Posterior vena cava (tissue), 2 donors: ENCODE results near the gene STAM2. TPM values are rescaled to one million over a fixed set of nuclear protein-coding genes. Genes with fewer than 3 reads are reported as not detected.
"Not testable (repeated sequence)": the region's sequence is repeated elsewhere in the genome, so short reads cannot be mapped to it uniquely, and the experiment has no call there.

Experiments used
- DNase-seq: peaks from one replicate; pipeline ENCODE4 v3.0.0-alpha.2; 2020; ENCODE audit warnings: low spot score
- intact Hi-C, 2 donors: fragments of 100-400 bp; cut with DNase I; formaldehyde crosslinking; loops; one replicate each; pipeline versions ENCODE4 v1.14.1 to v1.14.2; 2022 to 2023
- total RNA-seq, 2 donors: library from RNA; stranded (reverse); fragmentation: NEBNext Ultra II Directional; extraction: Animal tissue kit (Norgen Biotek cat#: 25700); gene quantifications; one replicate each; pipeline ENCODE4 v1.2.1, GENCODE V29; 2021
- donor health status: DM: yes; HTN: yes; CAD: no.
- donor health status: DM: yes; HTN: yes; CAD: no.

The STAM2 gene
- total RNA-seq, 2 donors from 2014 or later, result 40.9 to 50.8 TPM

DNA sequence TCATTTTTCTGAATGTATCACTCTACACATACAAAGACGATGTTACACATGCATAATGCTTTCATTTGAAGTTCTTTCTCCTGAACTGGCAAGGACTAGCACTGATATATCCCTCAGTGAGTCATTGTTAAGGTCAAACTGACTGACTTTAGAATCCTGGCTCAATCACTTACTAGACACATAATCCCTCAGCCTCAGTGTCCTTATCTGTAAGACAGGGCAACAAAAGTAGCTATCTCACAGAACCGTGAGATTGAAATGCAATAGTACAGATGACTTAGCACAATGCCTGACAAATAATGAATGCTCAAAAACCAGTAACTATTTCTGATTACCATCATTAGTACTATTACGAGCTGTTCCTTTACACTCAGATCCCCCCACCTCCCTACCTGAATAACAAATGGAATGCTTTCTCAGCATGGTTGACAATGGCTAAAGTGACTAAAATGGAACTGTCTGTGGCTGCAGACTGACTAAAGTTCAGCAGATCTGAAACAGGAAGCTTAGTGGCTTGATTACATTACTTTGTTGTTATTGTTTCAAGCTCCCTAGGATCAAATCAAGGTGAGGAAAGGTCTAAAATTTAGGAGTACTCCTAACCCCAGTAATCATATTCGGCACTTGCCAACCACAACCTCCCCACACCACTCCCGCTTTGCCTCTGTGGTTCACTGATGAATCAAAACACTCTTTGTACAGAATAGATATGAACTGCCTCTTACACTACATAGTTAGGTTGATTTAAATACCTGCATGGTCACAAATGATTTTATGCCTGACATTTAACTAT is 40.9 kb downstream of the STAM2 start:
- DNase-seq, result no peak
- intact Hi-C loops, result no loop called here

DNA sequence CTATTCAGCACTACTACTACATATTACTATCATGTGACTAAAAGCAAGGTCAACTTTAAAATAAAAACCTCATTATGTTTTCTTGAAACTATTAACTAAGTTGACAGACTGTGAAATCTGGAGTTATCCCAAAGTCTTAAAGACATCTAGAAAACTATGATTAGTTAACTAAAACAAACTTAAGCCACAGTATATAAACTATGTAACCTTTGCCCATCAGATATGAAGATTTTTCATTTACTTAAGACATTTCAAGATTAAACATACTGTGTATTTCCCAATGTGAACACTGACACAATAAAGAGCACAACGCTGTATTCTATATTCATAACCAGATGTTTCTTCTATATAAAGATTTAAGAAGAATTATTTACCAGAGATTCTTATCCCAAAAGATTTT is 43.3 kb downstream of the STAM2 start:
- DNase-seq, result no peak
- intact Hi-C loops, result no loop called here

DNA sequence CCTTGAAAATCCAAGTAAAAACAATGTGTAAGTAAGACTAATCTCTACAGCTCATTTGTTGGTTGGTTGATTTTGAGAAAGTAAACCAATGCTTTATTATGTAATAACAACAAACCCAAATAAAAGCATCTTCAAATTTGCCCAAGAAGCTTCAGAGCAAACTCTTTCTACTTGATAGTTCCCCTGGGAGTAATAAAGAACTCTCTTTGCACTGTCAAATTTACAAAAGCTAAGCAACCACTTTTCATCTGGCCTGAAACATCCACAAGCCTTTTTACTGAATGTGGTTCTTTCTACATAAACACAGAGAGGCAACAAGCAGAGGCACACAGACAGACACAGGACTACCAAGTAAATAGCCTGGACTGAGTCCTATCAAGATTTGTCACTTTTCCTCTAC is 47.9 kb downstream of the STAM2 start:
- intact Hi-C loops, result loop anchor here in 1 of 2 donors (10.0 kb wide), 1 partner anchor 83 kb away; no protein-coding TSS in a partner anchor
- DNase-seq, result no peak

DNA sequence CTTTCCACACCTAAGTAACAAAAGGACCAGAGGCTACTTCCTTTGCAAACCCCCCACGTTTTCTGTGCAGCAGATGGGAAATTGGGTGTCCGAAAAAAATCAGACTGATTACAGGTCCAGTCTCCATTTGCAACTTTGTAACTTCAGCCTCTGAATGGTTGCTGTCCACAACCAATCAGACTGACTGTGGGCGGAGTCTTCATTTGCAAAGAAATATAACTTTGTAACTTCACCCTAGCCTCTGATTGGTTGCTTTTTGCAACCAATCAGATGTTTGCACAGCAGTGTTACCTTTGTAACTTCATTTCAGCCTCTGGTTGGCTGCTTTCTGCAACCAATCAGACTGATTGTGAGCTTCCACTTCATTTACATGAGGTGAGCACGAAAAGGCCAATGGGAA is 48.9 kb downstream of the STAM2 start:
- no peak for DNase-seq
- intact Hi-C loops, result loop anchor here in 1 of 2 donors (10.0 kb wide), 1 partner anchor 82 kb away; no protein-coding TSS in a partner anchor

DNA sequence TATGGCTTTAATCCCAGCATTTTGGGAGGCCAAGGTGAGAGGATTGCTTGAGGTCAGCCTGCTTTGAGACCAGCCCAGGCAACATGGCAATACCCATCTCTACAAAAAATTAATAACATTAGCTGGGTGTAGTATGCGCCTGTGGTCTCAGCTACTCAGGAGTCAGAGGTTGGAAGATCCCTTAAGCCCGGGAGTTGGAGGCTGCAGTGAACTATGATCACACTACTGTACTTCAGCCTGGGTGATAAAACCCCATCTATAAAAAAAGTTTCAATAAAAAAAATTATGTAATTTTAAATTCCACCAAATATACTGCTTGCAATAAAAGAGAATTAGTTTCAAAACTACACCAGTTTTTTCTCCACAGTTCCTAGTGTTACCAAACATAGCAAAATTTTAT is 53.4 kb downstream of the STAM2 start:
- DNase-seq, result no peak
- intact Hi-C loops, result loop anchor here in 1 of 2 donors (10.0 kb wide), 1 partner anchor 77 kb away; no protein-coding TSS in a partner anchor

DNA sequence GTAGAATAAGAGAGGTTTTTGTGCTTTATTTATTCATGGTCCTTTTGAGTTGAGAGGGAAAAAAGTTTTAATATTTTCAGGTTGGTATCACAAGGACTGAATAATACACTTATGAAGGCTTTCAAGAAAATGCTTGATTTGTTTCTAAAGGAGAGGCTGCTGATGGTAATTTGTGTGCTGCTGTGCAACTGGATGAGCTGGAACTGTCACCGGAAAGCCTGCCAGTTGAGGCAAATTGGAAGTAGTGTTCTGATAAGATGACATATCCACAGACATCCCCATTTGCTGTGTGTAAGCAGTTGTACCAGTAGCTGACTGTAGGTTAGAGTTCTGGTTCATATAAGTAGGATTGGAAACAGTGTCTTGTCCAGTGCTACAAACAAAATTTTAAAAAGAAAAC is 55.1 kb downstream of the STAM2 start:
- intact Hi-C loops, result loop anchor here in 1 of 2 donors (10.0 kb wide), 1 partner anchor 76 kb away; no protein-coding TSS in a partner anchor
- no peak for DNase-seq

DNA sequence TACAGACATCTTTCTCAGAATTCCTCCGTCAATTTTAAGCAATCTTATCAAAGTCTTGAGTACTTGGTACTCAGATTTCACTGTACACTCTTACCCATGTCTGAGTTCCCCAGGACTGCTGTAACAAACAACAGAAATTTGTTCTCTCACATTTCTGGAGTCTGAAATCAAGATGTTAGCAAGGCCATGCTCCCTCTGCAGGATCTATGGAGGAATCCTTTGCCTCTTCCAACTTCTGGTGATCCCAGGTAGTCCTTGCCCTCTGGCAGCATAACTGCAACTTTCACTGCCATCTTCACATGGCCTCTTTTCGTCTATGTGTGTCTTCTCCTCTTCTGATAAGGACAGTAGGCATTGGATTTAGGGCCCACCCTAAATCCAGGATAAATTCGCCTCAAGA is 59.6 kb downstream of the STAM2 start:
- intact Hi-C loops, result no loop called here
- DNase-seq, result no peak

DNA sequence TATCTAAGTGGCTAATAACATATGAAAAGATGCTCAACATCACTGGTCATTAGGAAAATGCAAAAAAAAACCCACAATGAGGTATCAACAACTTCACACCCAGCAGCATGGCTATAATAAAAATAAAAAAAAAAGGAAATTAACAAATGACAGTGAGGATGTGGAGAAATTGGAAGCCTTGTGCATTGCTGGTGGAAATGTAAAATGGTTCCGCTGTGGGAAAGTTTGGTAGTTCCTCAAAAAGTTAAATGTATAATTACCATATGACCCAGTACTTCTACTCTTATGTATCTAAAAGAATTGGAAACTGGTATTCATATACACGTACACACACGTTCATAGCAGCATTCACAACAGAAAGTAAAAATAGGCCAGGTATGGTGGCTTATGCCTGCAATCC is 61.2 kb downstream of the STAM2 start:
- DNase-seq, result no peak
- intact Hi-C loops, result no loop called here

DNA sequence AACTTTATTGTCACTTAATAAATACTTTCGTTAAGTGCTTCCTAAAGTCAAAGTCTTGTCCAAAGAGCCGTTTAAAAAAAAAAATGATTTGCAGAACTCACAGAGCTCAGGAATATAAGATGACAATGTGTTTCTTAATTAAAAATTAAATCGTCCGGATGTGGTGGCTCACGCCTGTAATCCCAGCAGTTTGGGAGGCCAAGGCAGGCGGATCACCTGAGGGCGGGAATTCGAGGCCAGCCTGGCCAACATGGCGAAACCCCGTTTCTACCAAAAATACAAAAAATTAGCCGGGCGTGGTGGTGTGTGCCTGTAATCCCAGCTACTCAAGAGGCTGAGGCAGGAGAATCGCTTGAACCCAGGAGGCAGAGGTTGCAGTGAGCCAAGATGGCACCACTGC is 68.4 kb downstream of the STAM2 start:
- intact Hi-C loops, result not testable (repeated sequence)

DNA sequence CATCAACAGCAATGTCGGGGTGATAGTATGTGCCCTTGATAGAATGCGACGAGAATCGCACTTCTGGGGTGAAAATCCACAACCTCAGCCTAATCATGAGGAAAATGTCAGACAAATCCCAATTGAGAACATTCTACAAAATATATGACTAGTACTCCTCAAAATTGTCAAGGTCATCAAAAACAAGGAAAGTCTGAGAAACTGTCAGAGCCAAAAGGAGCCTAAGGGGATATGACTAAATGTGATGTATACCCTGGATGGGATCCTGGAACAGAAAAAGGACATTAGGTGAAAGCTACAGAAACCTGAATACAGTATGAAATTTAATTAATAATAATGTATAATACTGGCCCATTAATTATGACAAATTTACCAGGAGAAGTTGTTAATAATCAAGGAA is 69.1 kb downstream of the STAM2 start:
- no peak for DNase-seq
- intact Hi-C loops, result no loop called here

More for the DNA sequence above, 68.4 kb downstream of the STAM2 start:
- DNase-seq, result not testable (repeated sequence)

DNA sequence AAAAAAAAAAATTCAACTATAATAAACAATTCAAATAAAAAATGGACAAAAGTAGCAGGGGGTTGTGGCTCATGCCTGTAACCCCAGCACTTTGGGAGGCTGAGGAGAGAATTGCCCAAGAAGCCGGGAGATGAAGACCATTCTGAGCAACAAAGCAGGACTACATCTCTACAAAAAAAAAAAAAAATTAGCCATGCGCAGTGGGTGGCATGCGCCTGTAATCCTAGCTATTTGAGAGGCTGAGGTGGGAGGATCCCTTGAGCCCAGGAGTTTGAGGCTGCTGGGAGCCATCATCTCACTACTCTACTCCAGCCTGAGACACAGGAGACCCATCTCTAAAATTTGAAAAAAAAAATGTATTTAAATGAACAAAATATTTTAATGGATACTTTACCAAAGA is 72.3 kb downstream of the STAM2 start:
- intact Hi-C loops, result no loop called here
- DNase-seq, result no peak

DNA sequence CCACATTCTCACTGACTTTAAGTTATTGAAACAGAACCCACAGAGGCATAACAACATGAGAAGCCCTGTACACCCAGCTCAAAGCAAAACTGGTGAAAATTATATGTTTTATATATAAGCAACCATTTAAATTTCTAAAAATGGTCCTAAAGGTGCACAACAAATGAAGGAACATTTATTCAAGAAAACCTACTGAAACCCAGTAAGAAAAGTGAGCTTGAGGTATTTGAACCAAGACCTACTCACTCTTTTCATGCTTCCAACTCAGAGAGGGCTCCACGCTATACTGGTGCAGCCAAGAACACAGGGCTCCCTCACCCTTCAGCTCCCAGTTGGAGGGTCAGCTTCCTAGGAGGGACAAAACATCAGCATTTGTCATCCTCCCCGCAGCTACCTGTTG is 74.6 kb downstream of the STAM2 start:
- intact Hi-C loops, result no loop called here
- DNase-seq, result no peak

DNA sequence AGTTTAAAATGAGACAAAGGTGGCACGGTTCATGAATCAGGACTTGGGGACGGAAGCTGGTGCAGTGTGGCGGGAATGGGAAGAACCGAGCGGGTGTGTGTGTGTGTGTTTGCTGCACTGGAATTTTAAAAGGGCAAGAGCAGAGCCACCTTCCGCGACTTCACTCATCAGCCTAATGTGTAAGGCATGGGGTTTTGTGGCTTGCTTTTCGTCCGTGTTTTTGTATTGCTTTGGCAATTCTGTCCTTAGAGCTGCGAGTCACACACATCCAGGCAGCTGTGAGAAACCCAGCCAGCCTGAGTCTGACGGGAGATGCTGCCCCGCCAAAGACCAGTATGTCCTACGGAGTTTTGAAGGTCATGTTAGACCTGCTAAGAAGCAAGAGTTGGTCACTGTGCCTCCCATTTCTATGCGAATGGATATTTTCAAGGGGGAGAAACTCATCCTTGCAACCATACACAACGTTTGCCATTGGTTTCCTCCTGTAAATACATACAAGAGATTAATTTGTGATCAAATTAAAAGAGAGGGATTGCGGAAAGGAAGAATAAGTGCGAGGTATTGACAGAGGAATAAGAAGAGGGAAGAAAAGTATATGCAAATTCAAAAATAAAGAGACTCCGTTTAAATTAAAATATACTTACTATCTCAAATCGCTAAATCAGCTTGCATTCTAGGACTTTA is 76.1 kb downstream of the STAM2 start:
- no peak for DNase-seq
- intact Hi-C loops, result no loop called here

DNA sequence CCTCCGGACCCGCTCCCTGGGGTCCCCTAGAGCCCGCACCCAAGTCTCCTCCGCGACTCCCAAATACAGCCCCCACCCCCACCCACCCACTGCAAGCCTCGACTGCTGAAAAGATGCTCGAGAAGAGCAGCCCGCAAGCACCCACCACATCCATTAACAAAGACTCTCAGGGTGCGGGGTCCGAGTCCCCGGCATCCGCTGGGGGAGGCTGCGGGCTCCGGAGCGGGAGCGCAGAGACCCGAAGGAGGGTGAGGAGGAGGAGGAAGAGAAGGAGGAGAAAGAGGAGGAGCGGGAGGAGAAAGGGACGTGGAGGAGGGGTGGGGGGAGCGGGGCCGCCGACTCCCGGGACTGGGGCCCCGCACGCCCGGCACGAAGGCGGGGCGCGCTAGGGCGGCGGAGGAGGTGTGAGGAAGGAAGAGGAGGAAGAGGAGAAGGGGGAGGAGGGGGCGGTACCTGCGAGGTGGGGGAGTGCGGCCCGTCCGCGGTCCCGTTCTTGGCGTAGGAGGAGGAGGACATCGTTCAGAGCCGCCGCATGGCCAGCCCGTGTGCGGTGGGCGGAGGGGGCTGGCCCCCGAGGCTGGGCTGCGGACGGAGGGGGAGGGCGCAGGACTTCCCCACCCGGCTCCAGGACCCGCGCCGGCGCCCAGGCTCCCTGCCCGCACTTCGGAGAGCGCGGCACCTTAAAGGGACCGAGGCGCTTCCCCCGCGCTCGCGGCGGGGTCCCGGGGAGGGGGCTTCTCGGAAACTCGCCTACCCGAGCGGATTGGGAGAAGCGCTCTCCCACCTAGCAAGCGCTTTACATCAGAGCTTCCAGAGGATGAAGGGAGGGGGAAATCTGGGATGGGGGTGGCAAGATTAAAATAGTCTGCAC is 76.8 kb downstream of the STAM2 start, which contains the start of gene CACNB4:
TSS of gene CACNB4 (minus strand) at position 549 of the 871 bp plus-strand sequence.
- no peak for DNase-seq
- intact Hi-C loops, result no loop called here

DNA sequence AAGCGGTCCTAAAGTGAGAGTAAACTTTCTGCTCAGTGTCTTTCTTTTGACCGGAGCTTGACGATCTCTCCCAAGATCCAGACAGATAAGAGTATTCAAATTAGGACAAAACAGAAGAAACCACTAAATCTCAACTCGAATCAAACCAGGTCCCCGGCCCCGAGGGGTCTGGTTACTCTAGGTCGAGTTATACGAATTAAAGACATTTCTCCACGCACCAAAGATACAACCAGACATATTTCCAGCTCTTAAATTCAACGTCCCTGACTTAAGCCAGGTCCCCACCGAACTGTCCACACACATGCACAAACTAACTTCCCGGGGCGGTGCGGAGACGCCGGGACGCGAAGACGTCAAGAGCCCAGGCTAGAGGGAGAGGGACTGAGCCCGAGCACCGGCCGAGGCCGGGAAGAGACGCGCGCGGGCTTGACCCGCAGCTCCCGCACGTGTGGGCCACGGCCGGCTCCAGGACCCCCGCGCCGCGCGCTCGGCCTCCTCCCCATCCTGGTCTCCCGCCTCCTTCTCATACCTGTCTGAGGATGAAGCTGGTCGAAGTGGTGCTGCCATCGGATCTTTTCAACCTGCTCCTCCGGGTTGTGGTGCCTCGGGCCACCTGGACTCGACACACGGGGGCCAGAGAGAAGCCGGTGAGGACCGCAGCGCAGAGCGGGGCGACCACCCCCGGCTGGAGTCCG is 77.6 kb downstream of the STAM2 start:
- intact Hi-C loops, result loop anchor here in 1 of 2 donors (2.0 kb wide), 1 partner anchor 53 kb away; no protein-coding TSS in a partner anchor
- DNase-seq, result no peak

DNA sequence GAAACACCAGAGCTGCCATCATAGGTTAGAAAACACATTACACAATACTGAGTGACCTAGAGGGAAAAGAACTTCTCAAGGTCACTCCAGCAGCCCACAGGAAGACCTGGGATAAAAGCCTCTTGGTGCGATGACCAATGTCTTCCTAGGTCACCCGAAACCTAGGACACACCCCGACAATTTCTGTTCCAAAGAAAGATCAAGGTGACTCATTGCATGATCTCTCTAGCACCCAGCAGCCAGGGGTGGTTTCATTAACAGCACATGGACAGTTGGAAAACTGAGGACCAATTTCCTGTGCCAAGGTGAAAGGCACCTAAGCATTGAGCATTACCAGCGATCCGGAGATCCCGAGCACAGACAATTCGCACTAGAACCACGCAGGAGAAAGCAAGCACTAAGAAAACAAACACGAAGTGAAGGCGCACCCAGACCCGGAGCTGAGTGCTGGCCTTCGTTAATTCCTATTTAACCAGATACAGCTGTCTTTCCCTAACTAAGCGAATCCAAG is 78.2 kb downstream of the STAM2 start:
- no peak for DNase-seq
- intact Hi-C loops, result loop anchor here in 1 of 2 donors (2.0 kb wide), 1 partner anchor 53 kb away; no protein-coding TSS in a partner anchor

DNA sequence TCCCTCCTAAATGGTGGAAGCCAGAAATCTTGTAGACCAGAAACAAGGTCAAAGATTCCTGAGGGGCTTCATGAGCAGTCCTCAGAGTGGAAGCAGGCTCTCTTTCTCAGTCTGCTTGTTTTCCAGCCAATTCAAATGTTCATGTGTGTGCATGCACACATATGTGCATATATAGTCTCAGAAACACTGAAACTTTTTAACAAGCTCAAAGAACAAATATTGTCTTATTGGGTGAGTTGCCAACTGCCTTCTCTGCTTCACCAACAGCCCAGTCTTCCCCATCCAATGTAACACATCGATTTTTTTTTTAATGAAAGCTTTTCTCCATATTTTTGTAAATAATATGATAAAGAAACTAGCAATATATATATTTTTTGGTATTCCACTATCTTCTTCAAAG is 80.4 kb downstream of the STAM2 start:
- intact Hi-C loops, result no loop called here
- DNase-seq, result no peak

DNA sequence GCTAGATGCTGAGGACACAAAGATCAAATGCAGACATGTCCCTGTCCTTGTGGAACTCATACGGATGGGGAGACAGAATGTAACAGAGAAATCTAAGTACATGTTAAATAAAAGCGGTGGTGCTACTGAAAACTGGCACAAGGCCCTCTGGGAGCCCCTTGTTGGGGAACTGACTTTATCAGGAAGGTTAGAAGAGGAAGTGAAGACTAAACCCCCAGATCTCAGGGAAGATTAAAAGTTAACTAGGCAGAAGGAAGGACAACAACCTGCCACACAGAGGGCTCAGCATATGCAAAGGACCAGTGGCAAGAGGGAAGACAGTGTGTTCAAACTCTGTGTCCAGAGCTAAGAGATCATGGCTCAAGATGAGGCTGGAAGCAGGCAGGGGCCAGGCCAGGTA is 81.5 kb downstream of the STAM2 start:
- no peak for DNase-seq
- intact Hi-C loops, result loop anchor here in 1 of 2 donors (5.0 kb wide), 1 partner anchor 837 kb away; no protein-coding TSS in a partner anchor
